HCT116 (cell line): ENCODE results near the gene SLC35F6. TPM values are rescaled to one million over a fixed set of nuclear protein-coding genes. Genes with fewer than 3 reads are reported as not detected.

Source experiments
- ATAC-seq: fragments of 200-7000 bp; cut with Tn5 transposase; 2 replicates; pipeline ENCODE4 v1.9.1; 2020; ENCODE audit warnings: mild to moderate bottlenecking, moderate library complexity
- BruUV-seq: library from RNA; stranded (reverse); fragments of 400-500 nt; replicated peaks from 2 replicates; lab custom pipeline; 2021; lab: Mats Ljungman, UMichigan
- CTCF ChIA-PET: fragments of 300-600 bp; sonication (Branson Sonifier 250); formaldehyde crosslinking; loops from one replicate; lab custom pipeline; 2021; ENCODE audit warnings: antibody characterized with exemption; lab: Charles Lee
- POLR2A ChIA-PET: fragments of 300-600, 350-600 bp; sonication (Branson Sonifier 250); formaldehyde crosslinking; loops from one replicate; lab custom pipeline; 2021; ENCODE audit warnings: antibody characterized with exemption; lab: Charles Lee
- RAD21 ChIA-PET, 2 experiments: fragments of 300-600 bp; sonication (Branson Sonifier 250); formaldehyde crosslinking; loops; one replicate each; lab custom pipeline; 2023; ENCODE audit warnings: low total read pairs in 2 of 2; ENCODE audit not compliant: uncharacterized antibody in 2 of 2, unreplicated experiment in 2 of 2, low non-redundant PET in 1 of 2; lab: Charles Lee
- DNase-seq: peaks from one replicate; pipeline ENCODE4 v3.0.0-alpha.2; 2010; ENCODE audit warnings: low read depth, low spot score
- H2AFZ ChIP-seq: fragments of 200-600 bp; shearing (Covaris generic), sonication (generic); 2 replicates; pipeline ENCODE4 v1.6.1; 2017; ENCODE audit warnings: low read depth, mixed run types, mixed read lengths, antibody characterized with exemption, low read length; ENCODE audit not compliant: poor library complexity, severe bottlenecking
- H3K27ac ChIP-seq: 2 replicates; pipeline ENCODE4 v1.5.1; 2012; ENCODE audit warnings: low read depth, low read length
- H3K27me3 ChIP-seq: fragments of 200-600 bp; sonication (generic); 2 replicates; pipeline ENCODE4 v1.6.1; 2016; ENCODE audit warnings: mixed run types, low read length, mixed read lengths; ENCODE audit not compliant: insufficient read depth
- H3K36me3 ChIP-seq, 2 experiments: fragments of 200-500 bp in 1 of 2; fragments of 200-600 bp in 1 of 2; sonication (Bioruptor generic) in 1 of 2; sonication (generic) in 1 of 2; 2 replicates each; pipeline versions ENCODE4 v1.5.1 to v1.6.1; 2014 to 2016; ENCODE audit warnings: low read length in 2 of 2, inconsistent platforms in 1 of 2, mixed read lengths in 1 of 2, mixed run types in 1 of 2; ENCODE audit not compliant: insufficient read depth in 2 of 2, control insufficient read depth in 1 of 2
- H3K4me1 ChIP-seq, 2 experiments: fragments of 200-600 bp in 1 of 2; sonication (generic) in 1 of 2; 2 replicates each; pipeline versions ENCODE4 v1.5.1 to v1.6.1; 2012 to 2017; ENCODE audit warnings: low read length in 2 of 2, inconsistent platforms in 1 of 2, mild to moderate bottlenecking in 1 of 2, mixed read lengths in 1 of 2, mixed run types in 1 of 2, moderate library complexity in 1 of 2; ENCODE audit not compliant: insufficient read depth in 2 of 2, control insufficient read depth in 1 of 2
- H3K4me2 ChIP-seq: fragments of 200-600 bp; sonication (generic); 2 replicates; pipeline ENCODE4 v1.6.1; 2017; ENCODE audit warnings: mixed run types, low read length, mixed read lengths
- H3K4me3 ChIP-seq, 2 experiments: fragments of 200-600 bp in 1 of 2; sonication (generic) in 1 of 2; replicated peaks in 1 of 2; 2 replicates each; pipeline ENCODE4 v1.5.1; 2011 to 2016; ENCODE audit warnings: low read length in 2 of 2, control low read depth in 1 of 2, low read depth in 1 of 2, mild to moderate bottlenecking in 1 of 2, mixed read lengths in 1 of 2, mixed run types in 1 of 2
- H3K79me2 ChIP-seq: fragments of 200-600 bp; sonication (generic); 2 replicates; pipeline ENCODE4 v1.6.1; 2017; ENCODE audit warnings: mild to moderate bottlenecking, mixed run types, low read length, moderate library complexity, mixed read lengths; ENCODE audit not compliant: insufficient read depth
- H3K9ac ChIP-seq: fragments of 200-600 bp; sonication (generic); 2 replicates; pipeline ENCODE4 v1.6.1; 2016; ENCODE audit warnings: low read length, mixed read lengths
- H3K9me2 ChIP-seq: fragments of 200-600 bp; sonication (generic), shearing (Covaris generic); 2 replicates; pipeline ENCODE4 v1.6.1; 2017; ENCODE audit warnings: mixed run types, mild to moderate bottlenecking, moderate library complexity; ENCODE audit not compliant: insufficient read depth
- H3K9me3 ChIP-seq, 2 experiments: fragments of 200-500 bp in 1 of 2; fragments of 200-600 bp in 1 of 2; sonication (Bioruptor generic) in 1 of 2; sonication (generic) in 1 of 2; 2 replicates each; pipeline ENCODE4 v1.6.1; 2014 to 2017; ENCODE audit warnings: low read length in 2 of 2, mixed read lengths in 2 of 2, inconsistent platforms in 1 of 2, low read depth in 1 of 2, mild to moderate bottlenecking in 1 of 2, mixed run types in 1 of 2, moderate library complexity in 1 of 2; ENCODE audit not compliant: control insufficient read depth in 1 of 2, insufficient read depth in 1 of 2
- H4K20me1 ChIP-seq: fragments of 200-600 bp; sonication (generic), shearing (Covaris generic); 2 replicates; pipeline ENCODE4 v1.6.1; 2017; ENCODE audit warnings: mixed run types, mild to moderate bottlenecking, moderate library complexity; ENCODE audit not compliant: insufficient read depth
- ATF3 ChIP-seq: IDR thresholded peaks from 2 replicates; pipeline ENCODE4 v1.6.1; 2012
- CBX3 ChIP-seq: IDR thresholded peaks from 2 replicates; pipeline ENCODE4 v1.6.1; 2012; ENCODE audit warnings: low read depth
- CEBPB ChIP-seq: IDR thresholded peaks from 2 replicates; pipeline ENCODE4 v1.6.1; 2012; ENCODE audit warnings: low read depth
- EGR1 ChIP-seq: IDR thresholded peaks from 2 replicates; pipeline ENCODE4 v1.6.1; 2012; ENCODE audit warnings: low read depth
- MAX ChIP-seq: IDR thresholded peaks from 2 replicates; pipeline ENCODE4 v1.6.1; 2012
- RAD21 ChIP-seq: IDR thresholded peaks from 2 replicates; pipeline ENCODE4 v1.6.1; 2012; ENCODE audit warnings: low read depth, mild to moderate bottlenecking
- SP1 ChIP-seq: IDR thresholded peaks from 2 replicates; pipeline ENCODE4 v1.6.1; 2012; ENCODE audit warnings: low read depth
- TCF7L2 ChIP-seq: IDR thresholded peaks from 2 replicates; pipeline ENCODE4 v1.7.0; 2011; ENCODE audit warnings: borderline replicate concordance, inconsistent platforms; ENCODE audit not compliant: insufficient read depth, insufficient read length; ENCODE audit errors: extremely low read depth
- YY1 ChIP-seq: IDR thresholded peaks from 2 replicates; pipeline ENCODE4 v1.6.1; 2011; ENCODE audit warnings: low read length, low read depth, moderate library complexity, mild to moderate bottlenecking; ENCODE audit not compliant: insufficient replicate concordance; ENCODE audit errors: extremely low read depth
- ZFX ChIP-seq: fragments of 450-650 bp; IDR thresholded peaks from 2 replicates; pipeline ENCODE4 v1.6.1; 2017
- intact Hi-C: fragments of 100-400 bp; cut with micrococcal nuclease; formaldehyde crosslinking; loops from 2 replicates; pipeline ENCODE4 v1.10.0; 2022
- total RNA-seq: library from RNA; stranded (reverse); gene quantifications from one replicate; pipeline ENCODE4 v1.2.1, GENCODE V29; 2021; ENCODE audit not compliant: unreplicated experiment

SLC35F6 gene
- total RNA-seq, 1 experiment from 2014 or later = 34.5 TPM

GRCh38 chr2:26739514-26739913 lies 24.6 kb upstream of the SLC35F6 start:
- no peaks in the 10 kb centered on the region for H4K20me1 ChIP-seq
- intact Hi-C loops = no loop called here
- RAD21 ChIA-PET = no interaction called here
- no peak for ATAC-seq
- no peaks in the 10 kb centered on the region for H3K9me2 ChIP-seq
- CTCF ChIA-PET = interaction anchor here (1.6 kb wide), 1 partner anchor 162 kb away, joined by 4 read pairs; no protein-coding TSS in a partner anchor
- H3K9ac ChIP-seq = no peak overlapping the region
- peaks cover 0 to 7% of the 10 kb centered on the region in 2 experiments; a peak in 2 of 4 replicates for H3K4me1 ChIP-seq
- no peak for DNase-seq
- H3K79me2 ChIP-seq = no peaks in the 10 kb centered on the region
- TF ChIP-seq ATF3 (no peak), EGR1 (no peak)
- H3K36me3 ChIP-seq = no peaks in the 10 kb centered on the region
- POLR2A ChIA-PET = interaction anchor here (0.6 to 1.2 kb wide), 2 partner anchors 18 to 29 kb away, joined by 3 read pairs; no protein-coding TSS in a partner anchor
- H3K27ac ChIP-seq = no peak overlapping the region
- no peak overlapping the region for H2AFZ ChIP-seq
- no peak overlapping the region for H3K4me3 ChIP-seq
- no peaks in the 10 kb centered on the region for H3K9me3 ChIP-seq
- BruUV-seq = no TSS peak
- H3K27me3 ChIP-seq = no peaks in the 10 kb centered on the region
- no peak overlapping the region for H3K4me2 ChIP-seq

- H3K36me3 ChIP-seq = no peaks in the 10 kb centered on the region
- RAD21 ChIA-PET = no interaction called here
- no TSS peak for BruUV-seq
- H4K20me1 ChIP-seq = no peaks in the 10 kb centered on the region
- H3K4me1 ChIP-seq = peaks cover 0 to 3% of the 10 kb centered on the region in 2 experiments; a peak in 2 of 4 replicates
- H3K4me2 ChIP-seq = no peak overlapping the region
- H2AFZ ChIP-seq = no peak overlapping the region
- POLR2A ChIA-PET = interaction anchor here (1.2 to 1.3 kb wide), 2 partner anchors 17 to 20 kb away, joined by 3 read pairs; no protein-coding TSS in a partner anchor
- no peak for ATAC-seq
- DNase-seq = no peak
- TF ChIP-seq CBX3 (no peak), YY1 (no peak), TCF7L2 (no peak), ZFX (no peak), MAX (no peak), EGR1 (no peak), RAD21 (no peak), CEBPB (no peak), SP1 (no peak), ATF3 (no peak)
- no peak overlapping the region for H3K9ac ChIP-seq
- H3K27me3 ChIP-seq = no peaks in the 10 kb centered on the region
- H3K9me3 ChIP-seq = no peaks in the 10 kb centered on the region
- intact Hi-C loops = no loop called here
- H3K79me2 ChIP-seq = no peaks in the 10 kb centered on the region
- no peak overlapping the region for H3K4me3 ChIP-seq
- CTCF ChIA-PET = interaction anchor here (1.6 kb wide), 1 partner anchor 163 kb away, joined by 4 read pairs; no protein-coding TSS in a partner anchor
- no peaks in the 10 kb centered on the region for H3K9me2 ChIP-seq
- H3K27ac ChIP-seq = no peak overlapping the region
Measured at GRCh38 chr2:26740346-26740745, 23.7 kb upstream of the SLC35F6 start.
